GM20431 (cell line): ENCODE measurements around the gene METTL2B.
"Not testable (repeated sequence)": the region's sequence is repeated elsewhere in the genome, so short reads cannot be mapped to it uniquely, and the experiment has no call there.

Experiments
- in situ Hi-C: fragments of 300-500 bp; cut with MseI, MboI; formaldehyde crosslinking; loops from one replicate; pipeline ENCODE4 v1.15.0; 2020; ENCODE audit warnings: low sequenced_read_pairs; ENCODE audit not compliant: unreplicated experiment

Gene METTL2B

GRCh38 chr7:128476402-128477335 lies at the start of gene METTL2B:
Gene METTL2B (plus strand): TSS chr7:128476748. CDS start chr7:128476766, 18 bp downstream.
- in situ Hi-C loops: not testable (repeated sequence)

GRCh38 chr7:128427289-128427891 lies 49.2 kb upstream of the METTL2B start:
- in situ Hi-C loops: no loop called here

- in situ Hi-C loops: no loop called here
Observed at GRCh38 chr7:128430207-128430606, 46.3 kb upstream of the METTL2B start.

GRCh38 chr7:128431221-128431620 lies 45.3 kb upstream of the METTL2B start:
- in situ Hi-C loops: no loop called here

- in situ Hi-C loops: no loop called here
Observed at GRCh38 chr7:128431754-128432153, 44.8 kb upstream of the METTL2B start.

GRCh38 chr7:128434413-128435326 lies 41.9 kb upstream of the METTL2B start:
- in situ Hi-C loops: no loop called here

GRCh38 chr7:128435327-128435686 lies 41.2 kb upstream of the METTL2B start:
- in situ Hi-C loops: no loop called here

GRCh38 chr7:128437426-128438332 lies 38.9 kb upstream of the METTL2B start:
- in situ Hi-C loops: no loop called here

GRCh38 chr7:128442356-128442755 lies 34.2 kb upstream of the METTL2B start:
- in situ Hi-C loops: no loop called here

GRCh38 chr7:128443831-128444600 lies 32.5 kb upstream of the METTL2B start:
- in situ Hi-C loops: no loop called here

- in situ Hi-C loops: no loop called here
Observed at GRCh38 chr7:128446306-128446705, 30.2 kb upstream of the METTL2B start.

- in situ Hi-C loops: no loop called here
Observed at GRCh38 chr7:128447941-128448564, 28.5 kb upstream of the METTL2B start.

GRCh38 chr7:128448751-128449302 lies 27.7 kb upstream of the METTL2B start:
- in situ Hi-C loops: no loop called here

- in situ Hi-C loops: no loop called here
Observed at GRCh38 chr7:128450409-128450808, 26.1 kb upstream of the METTL2B start.

- in situ Hi-C loops: no loop called here
Observed at GRCh38 chr7:128450913-128451312, 25.6 kb upstream of the METTL2B start.

GRCh38 chr7:128452552-128452951 lies 24.0 kb upstream of the METTL2B start:
- in situ Hi-C loops: no loop called here

GRCh38 chr7:128453836-128454804 lies 22.4 kb upstream of the METTL2B start:
- in situ Hi-C loops: no loop called here
